Endodermal cell (in vitro differentiated cells): ENCODE data around the gene MDM1. TPM values are rescaled to one million over a fixed set of nuclear protein-coding genes. Genes with fewer than 3 reads are reported as not detected.

Source experiments
- DNase-seq: peaks from one replicate; pipeline ENCODE4 v3.0.0-alpha.2; 2017
- H3K27ac ChIP-seq: 2 replicates; pipeline ENCODE4 v1.5.1; 2013; ENCODE audit warnings: mild to moderate bottlenecking, low read depth, low read length, moderate library complexity
- H3K27me3 ChIP-seq: 2 replicates; pipeline ENCODE4 v1.6.1; 2013; ENCODE audit warnings: mild to moderate bottlenecking, low read length, moderate library complexity; ENCODE audit not compliant: insufficient read depth, control insufficient read depth, poor library complexity, severe bottlenecking
- H3K36me3 ChIP-seq: 2 replicates; pipeline ENCODE4 v1.7.0; 2013; ENCODE audit warnings: mild to moderate bottlenecking, low read length, moderate library complexity; ENCODE audit not compliant: control insufficient read depth, insufficient read depth
- H3K4me1 ChIP-seq: one replicate; pipeline ENCODE4 v1.7.0; 2013; ENCODE audit warnings: low read length; ENCODE audit not compliant: control insufficient read depth, insufficient read depth
- H3K4me3 ChIP-seq: 2 replicates; pipeline ENCODE4 v1.5.1; 2013; ENCODE audit warnings: mild to moderate bottlenecking, low read length, moderate library complexity
- H3K9ac ChIP-seq: 2 replicates; pipeline ENCODE4 v1.6.1; 2013; ENCODE audit warnings: mild to moderate bottlenecking, low read length, moderate library complexity; ENCODE audit not compliant: poor library complexity, severe bottlenecking; ENCODE audit errors: extremely low read depth
- H3K9me3 ChIP-seq: 2 replicates; pipeline ENCODE4 v1.6.1; 2013; ENCODE audit warnings: mild to moderate bottlenecking, low read length, moderate library complexity; ENCODE audit not compliant: control insufficient read depth
- H3K27ac Mint-ChIP-seq: 2 replicates; pipeline ENCODE4 v1.8.0; 2020; ENCODE audit warnings: mixed read lengths
- H3K27me3 Mint-ChIP-seq: 2 replicates; pipeline ENCODE4 v1.8.0; 2021; ENCODE audit warnings: mild to moderate bottlenecking, mixed read lengths; ENCODE audit not compliant: insufficient read depth
- H3K36me3 Mint-ChIP-seq: 2 replicates; pipeline ENCODE4 v1.8.0; 2020; ENCODE audit warnings: low read depth, mixed read lengths
- H3K4me1 Mint-ChIP-seq: 2 replicates; pipeline ENCODE4 v1.8.0; 2020; ENCODE audit warnings: mixed read lengths
- H3K4me3 Mint-ChIP-seq: 2 replicates; pipeline ENCODE4 v1.8.0; 2020; ENCODE audit warnings: mild to moderate bottlenecking, moderate library complexity, mixed read lengths
- H3K9me3 Mint-ChIP-seq: 2 replicates; pipeline ENCODE4 v1.8.0; 2020; ENCODE audit warnings: mild to moderate bottlenecking, mixed read lengths
- WGBS, 2 experiments: methylation state at CpG; one replicate each; pipeline versions ENCODE4 v1.1.5 to v1.1.7; 2013; ENCODE audit warnings: missing lambda C conversion rate in 2 of 2, mixed read lengths in 1 of 2; ENCODE audit not compliant: insufficient coverage in 1 of 2, insufficient read length in 1 of 2; 5-methylcytosine and 5-hydroxymethylcytosine counted together
- total RNA-seq, 2 donors: library from RNA; stranded (reverse); fragmentation: NEBNext Ultra II Directional in 1 of 2; extraction: Animal tissue kit (Norgen Biotek cat#: 25700) in 1 of 2; gene quantifications; 2 replicates in 1 of 2; 3 replicates in 1 of 2; pipeline ENCODE4 v1.2.1, GENCODE V29; 2021
- TF ChIP-seq, protein P1 (sequence below): fragments of 200-600 bp; sonication (generic); conservative IDR thresholded peaks from 2 replicates; pipeline ENCODE4 v1.5.0; 2021; ENCODE audit warnings: antibody characterized with exemption, mild to moderate bottlenecking

Gene MDM1
- total RNA-seq, 2 donors from 2014 or later, result 20.2 to 21.2 TPM

DNA sequence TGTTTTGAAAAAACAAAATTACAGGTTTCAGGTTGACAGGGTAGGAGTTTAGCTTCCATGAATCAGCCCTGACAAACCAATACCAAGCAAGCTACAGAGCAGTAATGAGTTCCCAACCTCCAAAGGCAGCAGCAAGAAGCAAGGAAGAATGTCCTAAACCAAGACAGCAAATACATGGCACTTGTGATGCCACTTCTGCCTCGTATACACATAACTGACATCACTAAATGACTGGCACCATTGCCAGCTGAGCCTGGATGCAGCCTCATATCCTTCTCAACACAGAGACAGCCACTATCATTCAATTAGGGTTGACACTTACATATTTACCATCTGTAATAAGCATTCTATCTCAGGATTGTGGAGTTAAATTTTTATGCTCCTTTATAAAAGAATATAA lies 35.0 kb upstream of the MDM1 start:
- no peak overlapping the region for H3K27ac ChIP-seq
- Mint-ChIP-seq H3K9me3 (no peaks in the 10 kb centered on the region), H3K27ac (no peak overlapping the region), H3K4me1 (peaks cover 13% of the 10 kb centered on the region), H3K36me3 (no peaks in the 10 kb centered on the region), H3K4me3 (no peak overlapping the region), H3K27me3 (no peaks in the 10 kb centered on the region)
- H3K4me1 ChIP-seq, result no peaks in the 10 kb centered on the region
- DNase-seq, result no peak
- TF ChIP-seq, protein P1, sequence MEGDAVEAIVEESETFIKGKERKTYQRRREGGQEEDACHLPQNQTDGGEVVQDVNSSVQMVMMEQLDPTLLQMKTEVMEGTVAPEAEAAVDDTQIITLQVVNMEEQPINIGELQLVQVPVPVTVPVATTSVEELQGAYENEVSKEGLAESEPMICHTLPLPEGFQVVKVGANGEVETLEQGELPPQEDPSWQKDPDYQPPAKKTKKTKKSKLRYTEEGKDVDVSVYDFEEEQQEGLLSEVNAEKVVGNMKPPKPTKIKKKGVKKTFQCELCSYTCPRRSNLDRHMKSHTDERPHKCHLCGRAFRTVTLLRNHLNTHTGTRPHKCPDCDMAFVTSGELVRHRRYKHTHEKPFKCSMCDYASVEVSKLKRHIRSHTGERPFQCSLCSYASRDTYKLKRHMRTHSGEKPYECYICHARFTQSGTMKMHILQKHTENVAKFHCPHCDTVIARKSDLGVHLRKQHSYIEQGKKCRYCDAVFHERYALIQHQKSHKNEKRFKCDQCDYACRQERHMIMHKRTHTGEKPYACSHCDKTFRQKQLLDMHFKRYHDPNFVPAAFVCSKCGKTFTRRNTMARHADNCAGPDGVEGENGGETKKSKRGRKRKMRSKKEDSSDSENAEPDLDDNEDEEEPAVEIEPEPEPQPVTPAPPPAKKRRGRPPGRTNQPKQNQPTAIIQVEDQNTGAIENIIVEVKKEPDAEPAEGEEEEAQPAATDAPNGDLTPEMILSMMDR, result no peak
- H3K36me3 ChIP-seq, result no peaks in the 10 kb centered on the region
- no peak overlapping the region for H3K9ac ChIP-seq
- WGBS, 2 experiments, result 93% methylated on average over 1 of the region's 1 CpG; no CpG with 5 or more reads in 1 of the 2 experiments
- H3K27me3 ChIP-seq, result no peaks in the 10 kb centered on the region
- H3K9me3 ChIP-seq, result no peaks in the 10 kb centered on the region
- no peak overlapping the region for H3K4me3 ChIP-seq

DNA sequence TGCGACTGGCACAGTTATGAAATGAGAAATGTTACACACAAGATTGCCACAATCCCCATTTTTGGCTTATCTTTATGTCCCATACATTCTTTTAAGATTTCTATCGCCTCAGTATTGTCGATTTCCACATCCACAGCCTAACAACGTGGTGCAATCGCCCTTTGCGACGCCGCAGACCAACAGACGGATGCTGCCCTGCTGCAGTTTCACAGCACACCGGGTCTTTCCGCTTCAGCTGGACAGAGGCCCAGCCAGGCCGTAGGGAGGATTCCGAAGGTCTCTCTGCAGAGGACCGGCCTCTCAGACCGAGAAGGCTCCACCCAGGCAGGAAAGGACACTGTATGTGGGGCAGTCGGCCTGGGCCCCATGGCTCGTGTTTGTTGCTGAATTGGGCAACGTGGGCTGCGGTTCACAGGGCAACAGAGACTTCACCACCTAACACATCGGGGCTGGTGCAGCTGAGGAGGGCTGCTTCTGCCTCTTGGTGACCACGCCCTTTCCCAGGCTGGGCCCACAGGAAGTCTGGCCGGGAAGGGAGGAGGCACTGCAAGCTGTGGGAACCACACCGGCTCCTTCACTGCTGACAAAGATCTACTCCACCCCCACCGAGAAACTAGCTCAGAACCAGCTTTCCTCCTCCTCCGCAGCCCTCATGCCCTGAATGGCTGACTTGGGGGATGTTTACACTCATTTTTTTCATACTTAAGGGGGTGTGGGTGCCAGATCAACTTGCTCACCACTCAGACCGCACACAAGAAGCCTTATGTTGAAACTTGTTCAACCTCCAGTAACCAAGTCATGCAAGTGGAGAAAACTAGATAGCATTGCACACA lies 32.9 kb upstream of the MDM1 start:
- Histone ChIP-seq H3K27ac (no peak overlapping the region), H3K27me3 (no peaks in the 10 kb centered on the region), H3K36me3 (no peaks in the 10 kb centered on the region), H3K9ac (no peak overlapping the region), H3K4me3 (no peak overlapping the region), H3K9me3 (no peaks in the 10 kb centered on the region), H3K4me1 (no peaks in the 10 kb centered on the region)
- peaks cover 13% of the 10 kb centered on the region for H3K4me1 Mint-ChIP-seq
- H3K27ac Mint-ChIP-seq, result peak overlapping the region; percentile 71
- no peaks in the 10 kb centered on the region for H3K36me3 Mint-ChIP-seq
- H3K4me3 Mint-ChIP-seq, result peak overlapping the region; percentile 37
- TF ChIP-seq, protein P1, result no peak
- DNase-seq, result peak; percentile 97
- H3K27me3 Mint-ChIP-seq, result no peaks in the 10 kb centered on the region
- no peaks in the 10 kb centered on the region for H3K9me3 Mint-ChIP-seq
- WGBS, 2 experiments, result 59 to 64% methylated on average over 18 to 26 of the region's 26 CpGs

GRCh38 chr12:68364328-68364727 lies 32.2 kb upstream of the MDM1 start:
- TF ChIP-seq, protein P1, result no peak
- Mint-ChIP-seq H3K27ac (no peak overlapping the region), H3K9me3 (no peaks in the 10 kb centered on the region), H3K36me3 (no peaks in the 10 kb centered on the region), H3K27me3 (no peaks in the 10 kb centered on the region), H3K4me1 (peaks cover 13% of the 10 kb centered on the region), H3K4me3 (no peak overlapping the region)
- no peaks in the 10 kb centered on the region for H3K27me3 ChIP-seq
- H3K9me3 ChIP-seq, result no peaks in the 10 kb centered on the region
- H3K36me3 ChIP-seq, result no peaks in the 10 kb centered on the region
- DNase-seq, result no peak
- no peak overlapping the region for H3K4me3 ChIP-seq
- no peaks in the 10 kb centered on the region for H3K4me1 ChIP-seq
- 90% methylated on average over 1 of the region's 3 CpGs; no CpG with 5 or more reads in 1 of the 2 experiments for WGBS, 2 experiments
- H3K27ac ChIP-seq, result no peak overlapping the region
- H3K9ac ChIP-seq, result no peak overlapping the region
